ENCODE results near the gene HCCS. TPM values are rescaled to one million over a fixed set of nuclear protein-coding genes. Genes with fewer than 3 reads are reported as not detected.

Gene HCCS
- total and polyA plus RNA-seq, 8 donors = 1.3 to 22.9 (median 14.3) TPM

DNA sequence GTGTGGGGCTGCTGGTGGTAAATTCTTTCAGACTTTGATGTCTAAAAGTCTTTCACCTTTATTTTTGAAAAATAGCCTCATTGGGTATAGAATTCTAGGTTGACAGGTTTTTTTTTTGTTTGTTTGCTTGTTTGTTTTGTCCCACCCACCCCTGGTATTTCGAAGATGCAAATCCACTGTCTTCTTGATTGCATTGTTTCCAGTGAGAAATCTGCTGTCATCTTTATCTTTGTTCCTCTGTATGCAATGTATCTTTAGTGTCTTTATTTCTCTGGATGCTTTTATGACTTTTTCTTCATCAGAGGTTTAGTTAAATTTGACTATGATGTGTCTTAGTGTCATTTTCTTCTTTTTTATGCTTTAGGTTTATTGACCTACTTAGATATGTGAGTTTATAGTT lies 21.3 kb upstream of the HCCS start:
- 89 to 100% (median 93%) methylated on average over 1 of the region's 1 CpG for WGBS, 5 donors
- intact Hi-C loops (cut with DNase I; ENCODE audit: low total_unique reads) = no loop called here
- DNase-seq = no peak
- TF ChIP-seq, protein P1, sequence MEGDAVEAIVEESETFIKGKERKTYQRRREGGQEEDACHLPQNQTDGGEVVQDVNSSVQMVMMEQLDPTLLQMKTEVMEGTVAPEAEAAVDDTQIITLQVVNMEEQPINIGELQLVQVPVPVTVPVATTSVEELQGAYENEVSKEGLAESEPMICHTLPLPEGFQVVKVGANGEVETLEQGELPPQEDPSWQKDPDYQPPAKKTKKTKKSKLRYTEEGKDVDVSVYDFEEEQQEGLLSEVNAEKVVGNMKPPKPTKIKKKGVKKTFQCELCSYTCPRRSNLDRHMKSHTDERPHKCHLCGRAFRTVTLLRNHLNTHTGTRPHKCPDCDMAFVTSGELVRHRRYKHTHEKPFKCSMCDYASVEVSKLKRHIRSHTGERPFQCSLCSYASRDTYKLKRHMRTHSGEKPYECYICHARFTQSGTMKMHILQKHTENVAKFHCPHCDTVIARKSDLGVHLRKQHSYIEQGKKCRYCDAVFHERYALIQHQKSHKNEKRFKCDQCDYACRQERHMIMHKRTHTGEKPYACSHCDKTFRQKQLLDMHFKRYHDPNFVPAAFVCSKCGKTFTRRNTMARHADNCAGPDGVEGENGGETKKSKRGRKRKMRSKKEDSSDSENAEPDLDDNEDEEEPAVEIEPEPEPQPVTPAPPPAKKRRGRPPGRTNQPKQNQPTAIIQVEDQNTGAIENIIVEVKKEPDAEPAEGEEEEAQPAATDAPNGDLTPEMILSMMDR (IDR thresholded peaks at IDR 0.05) = no peak
- TF ChIP-seq EP300 (IDR thresholded peaks at IDR 0.05) (no peak), POLR2AphosphoS5 (IDR thresholded peaks at IDR 0.05) (no peak), POLR2A (IDR thresholded peaks at IDR 0.05) (no peak)
- Histone ChIP-seq H3K36me3 (no peaks in the 10 kb centered on the region), H3K9me3 (peaks cover 0 to 24% (median 11%) of the 10 kb centered on the region in 4 donors), H3K4me3 (no peak overlapping the region), H3K27me3 (no peaks in the 10 kb centered on the region), H3K27ac (no peak overlapping the region), H3K4me1 (no peaks in the 10 kb centered on the region)

- TF ChIP-seq EP300 (IDR thresholded peaks at IDR 0.05) (no peak), POLR2AphosphoS5 (IDR thresholded peaks at IDR 0.05) (no peak), POLR2A (IDR thresholded peaks at IDR 0.05) (no peak)
- TF ChIP-seq, protein P1 (IDR thresholded peaks at IDR 0.05) = no peak
- intact Hi-C loops (cut with DNase I; ENCODE audit: low total_unique reads) = no loop called here
- DNase-seq = no peak
Measured at GRCh38 chrX:11097933-11098332, 13.2 kb upstream of the HCCS start.

DNA sequence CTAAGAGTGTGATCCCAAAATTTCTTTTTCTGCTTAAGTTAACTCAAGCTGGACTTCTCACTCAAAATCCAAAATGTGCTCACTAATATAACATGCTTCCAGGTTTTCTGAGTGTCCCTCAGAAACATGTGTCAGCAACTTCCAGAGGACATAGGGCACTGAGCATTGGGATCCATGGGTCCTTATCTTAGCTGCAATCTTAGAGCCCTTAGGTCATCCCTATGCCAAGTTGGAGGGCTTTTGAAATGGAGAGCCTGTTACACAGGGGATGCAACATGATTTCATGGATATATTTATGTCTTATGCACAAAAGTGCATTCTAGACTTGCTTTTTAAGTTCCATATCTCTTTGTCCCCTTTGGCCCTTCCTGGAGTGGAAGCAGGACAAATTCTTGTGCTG lies 11.7 kb upstream of the HCCS start:
- no peak overlapping the region for H3K27ac ChIP-seq
- H3K4me1 ChIP-seq = peaks cover 0 to 4% (median 0%) of the 10 kb centered on the region in 4 donors
- H3K9me3 ChIP-seq = no peaks in the 10 kb centered on the region
- intact Hi-C loops (cut with DNase I; ENCODE audit: low total_unique reads) = no loop called here
- no peaks in the 10 kb centered on the region for H3K27me3 ChIP-seq
- TF ChIP-seq POLR2A (IDR thresholded peaks at IDR 0.05) = no peak
- TF ChIP-seq, protein P1 (IDR thresholded peaks at IDR 0.05) = no peak
- H3K4me3 ChIP-seq = no peak overlapping the region
- no peaks in the 10 kb centered on the region for H3K36me3 ChIP-seq
- DNase-seq = no peak

More at GRCh38 chrX:11097933-11098332, 13.2 kb upstream of the HCCS start:
- Histone ChIP-seq H3K27me3 (no peaks in the 10 kb centered on the region), H3K4me1 (peaks cover 0 to 4% (median 0%) of the 10 kb centered on the region in 4 donors), H3K9me3 (no peaks in the 10 kb centered on the region), H3K4me3 (no peak overlapping the region), H3K27ac (no peak overlapping the region), H3K36me3 (no peaks in the 10 kb centered on the region)

DNA sequence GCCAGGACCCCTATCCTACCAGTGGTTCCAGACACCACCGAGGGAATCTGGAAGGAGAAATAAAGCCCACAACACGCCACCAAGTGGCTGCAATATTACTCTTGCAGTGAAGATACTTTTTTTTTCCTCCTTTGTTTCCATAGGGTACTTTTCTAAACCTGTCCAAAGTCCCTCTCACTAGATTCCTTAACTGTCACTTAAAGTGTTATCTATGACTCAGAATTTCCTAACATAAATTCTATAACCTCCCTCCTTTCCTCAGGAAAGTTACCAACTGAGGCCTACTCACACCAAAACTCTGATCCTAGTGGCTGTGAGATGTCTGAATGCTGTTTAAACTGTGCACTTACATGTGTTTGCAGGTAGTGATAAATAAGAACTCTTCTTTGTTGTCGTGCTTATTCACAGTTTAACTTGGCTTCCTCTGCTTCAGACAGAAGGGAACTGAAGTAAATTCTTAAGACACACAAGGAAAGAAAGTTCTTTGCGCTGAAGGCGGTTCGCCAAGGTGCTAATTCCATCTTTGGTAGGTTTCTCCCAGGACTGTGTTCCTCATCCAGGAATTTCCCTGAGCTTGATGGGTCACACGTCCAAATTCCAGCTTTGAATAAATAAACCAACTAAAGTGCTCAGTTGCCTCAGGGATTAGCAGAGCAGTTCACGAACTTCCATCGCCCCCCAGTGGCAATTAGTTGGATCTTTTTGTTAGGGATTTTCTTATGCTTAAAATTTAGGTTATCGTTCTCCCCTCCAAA lies 10.7 kb upstream of the HCCS start:
- Histone ChIP-seq H3K27me3 (no peaks in the 10 kb centered on the region), H3K36me3 (no peaks in the 10 kb centered on the region), H3K9me3 (no peaks in the 10 kb centered on the region), H3K4me3 (no peak overlapping the region), H3K4me1 (peaks cover 0 to 4% (median 0%) of the 10 kb centered on the region in 4 donors), H3K27ac (peak overlapping the region in 2 of 5 donors; percentile 43 to 49)
- intact Hi-C loops (cut with DNase I; ENCODE audit: low total_unique reads) = no loop called here
- TF ChIP-seq, protein P1 (IDR thresholded peaks at IDR 0.05) = peak in 4 of 7 experiments; percentile 25 to 55 (median 30)
- TF ChIP-seq POLR2A (IDR thresholded peaks at IDR 0.05) (no peak), POLR2AphosphoS5 (IDR thresholded peaks at IDR 0.05) (peak in 1 of 3 donors; percentile 4), EP300 (IDR thresholded peaks at IDR 0.05) (no peak)
- 28 to 36% (median 32%) methylated on average over 9 to 10 of the region's 10 CpGs for WGBS, 5 donors
- DNase-seq = peak; percentile 34 to 77

Measured in stomach (tissue), 9 donors.